T-helper 2 cell (primary cell): Measurements from ENCODE around the gene LRPAP1.
"Not testable (repeated sequence)": the region's sequence is repeated elsewhere in the genome, so short reads cannot be mapped to it uniquely, and the experiment has no call there.

Experiments
- DNase-seq, 5 experiments: peaks; one replicate each; pipeline versions ENCODE4 v3.0.0 to v3.0.0-alpha.2; 2012 to 2022

Gene LRPAP1

GRCh38 chr4:3455596-3455995, 76.6 kb downstream of the LRPAP1 start:
- not testable (repeated sequence) for DNase-seq
